HL-60 (cell line): Measurements from ENCODE around the gene CDKN2B-AS1.

Source experiments
- DNase-seq, 2 experiments: peaks; one replicate each; pipeline ENCODE4 v3.0.0-alpha.2; 2010 to 2020; ENCODE audit warnings: low read depth in 1 of 2, low spot score in 1 of 2
- H3K27ac ChIP-seq: fragments of 250-450 bp; sonication (Bioruptor Pico); replicated peaks from 2 replicates; pipeline ENCODE4 v1.5.1; 2020; ENCODE audit warnings: mild to moderate bottlenecking, moderate library complexity
- H3K27me3 ChIP-seq: fragments of 250-450 bp; sonication (Bioruptor Pico); 2 replicates; pipeline ENCODE4 v1.5.1; 2021; ENCODE audit warnings: mild to moderate bottlenecking, moderate library complexity; ENCODE audit not compliant: insufficient read depth, poor library complexity, severe bottlenecking
- H3K4me3 ChIP-seq: replicated peaks from 2 replicates; pipeline ENCODE4 v1.5.1; 2011; ENCODE audit warnings: mild to moderate bottlenecking, control low read depth, low read length; ENCODE audit not compliant: insufficient read depth
- CTCF ChIP-seq: IDR thresholded peaks from one replicate; pipeline ENCODE4 v1.5.1; 2011; ENCODE audit warnings: low read length, control low read depth, inconsistent platforms; ENCODE audit not compliant: insufficient read depth
- GABPA ChIP-seq: IDR thresholded peaks from 2 replicates; pipeline ENCODE4 v1.6.1; 2012; ENCODE audit warnings: low read depth
- POLR2AphosphoS5 ChIP-seq: IDR thresholded peaks from 2 replicates; pipeline ENCODE4 v1.6.1; 2012; ENCODE audit warnings: low read depth
- REST ChIP-seq: IDR thresholded peaks from 2 replicates; pipeline ENCODE4 v1.6.1; 2012; ENCODE audit warnings: low read depth; ENCODE audit not compliant: insufficient replicate concordance
- SPI1 ChIP-seq: IDR thresholded peaks from 2 replicates; pipeline ENCODE4 v1.6.1; 2012; ENCODE audit warnings: low read depth, mild to moderate bottlenecking, borderline replicate concordance

CDKN2B-AS1 gene

GRCh38 chr9:22030101-22030598 lies 35.6 kb downstream of the CDKN2B-AS1 start:
- Histone ChIP-seq H3K4me3 (no peak overlapping the region), H3K27ac (peak overlapping the region; percentile 76), H3K27me3 (no peaks in the 10 kb centered on the region)
- peak; percentile 97 for TF ChIP-seq SPI1
- TF ChIP-seq CTCF = no peak
- peak in 1 of 2 experiments; percentile 36 for DNase-seq

- Histone ChIP-seq H3K27me3 (no peaks in the 10 kb centered on the region), H3K27ac (no peak overlapping the region), H3K4me3 (no peak overlapping the region)
- DNase-seq = no peak
- TF ChIP-seq SPI1 (peak; percentile 53; the same call in 1 of the 2 replicates), CTCF (no peak)
These were observed 37.2 kb downstream of the CDKN2B-AS1 start for GRCh38 chr9:22031655-22032411.

GRCh38 chr9:22033012-22033630 lies 38.5 kb downstream of the CDKN2B-AS1 start:
- DNase-seq = no peak
- Histone ChIP-seq H3K4me3 (no peak overlapping the region), H3K27ac (no peak overlapping the region), H3K27me3 (no peaks in the 10 kb centered on the region)
- TF ChIP-seq CTCF (no peak), POLR2AphosphoS5 (no peak), REST (no peak), SPI1 (no peak), GABPA (no peak)

GRCh38 chr9:22035591-22036011 lies 41.0 kb downstream of the CDKN2B-AS1 start:
- Histone ChIP-seq H3K27ac (no peak overlapping the region), H3K4me3 (no peak overlapping the region), H3K27me3 (no peaks in the 10 kb centered on the region)
- DNase-seq = no peak
- TF ChIP-seq GABPA (no peak), REST (no peak), CTCF (no peak), SPI1 (no peak), POLR2AphosphoS5 (no peak)
